ENCODE results near the gene DENND11. TPM values are rescaled to one million over a fixed set of nuclear protein-coding genes. Genes with fewer than 3 reads are reported as not detected.

Gene DENND11
- total and polyA plus RNA-seq, 3 experiments from 2014 or later: 17.3 to 27.4 (median 25.9) TPM

DNA sequence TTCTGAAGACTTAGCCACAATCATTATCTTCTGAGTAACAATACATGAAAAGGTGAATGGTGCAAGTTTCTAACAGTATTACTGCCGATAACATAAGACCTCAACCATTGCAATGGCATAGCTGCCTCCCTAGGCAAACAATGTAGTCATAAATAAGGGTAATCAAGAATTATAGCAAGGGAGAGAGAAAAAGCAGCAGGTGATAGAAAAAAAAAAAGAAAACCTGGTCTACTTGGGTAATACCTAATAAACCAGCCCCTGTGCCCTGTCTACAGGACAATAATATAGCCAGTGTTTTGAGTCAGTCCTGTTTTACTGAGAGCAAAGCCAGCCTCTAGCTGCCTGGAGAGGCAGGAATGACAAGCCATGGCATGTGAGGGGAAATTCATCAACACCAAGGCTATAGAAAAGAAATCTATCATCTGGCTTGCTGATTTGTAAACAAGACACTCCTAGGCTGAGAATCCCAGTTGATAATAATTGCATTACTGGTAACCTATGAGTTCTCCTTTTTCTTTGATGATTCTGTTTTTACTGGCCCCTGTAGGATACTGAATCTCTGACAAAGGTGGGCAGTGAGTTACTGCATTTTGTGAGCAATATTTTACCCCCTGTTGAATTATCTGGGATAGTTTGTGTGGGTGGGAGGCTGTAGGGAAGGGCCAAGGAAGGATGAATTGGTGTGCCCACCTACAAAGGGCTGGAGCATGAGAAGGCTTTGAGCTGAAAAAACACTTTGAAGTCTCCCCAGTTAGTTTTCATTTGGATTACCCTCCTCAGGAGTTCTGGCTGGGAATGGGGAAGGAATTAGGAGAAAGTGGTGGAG, 4.5 kb upstream of the DENND11 start:
- Mint-ChIP-seq H3K4me1 (peaks cover 4 to 6% (median 5%) of the 10 kb centered on the region in 3 donors), H3K36me3 (peaks cover 0 to 3% (median 0%) of the 10 kb centered on the region in 3 donors), H3K4me3 (peak overlapping the region in 1 of 7 donors; percentile 15), H3K27me3 (peaks cover 4% of the 10 kb centered on the region in 2 donors), H3K9me3 (no peaks in the 10 kb centered on the region), H3K27ac (no peak overlapping the region)
- Histone ChIP-seq H3K9me3 (ENCODE audit: low read length) (no peaks in the 10 kb centered on the region), H3K36me3 (ENCODE audit: insufficient read depth, low read length) (no peaks in the 10 kb centered on the region), H3K4me3 (ENCODE audit: low read length) (no peak overlapping the region), H3K4me1 (ENCODE audit: insufficient read depth, low read length) (peaks cover 5% of the 10 kb centered on the region), H3K27me3 (ENCODE audit: insufficient read depth, low read length, poor library complexity, severe bottlenecking) (no peaks in the 10 kb centered on the region), H3K27ac (ENCODE audit: low read depth, low read length) (no peak overlapping the region)
- ChIA-PET CTCF (interaction anchor here (1.2 to 1.4 kb wide), 2 partner anchors 31 to 52 kb away, joined by 3 to 4 read pairs; partner anchors contain the start of gene SSBP1), POLR2A (no interaction called here)
- DNase-seq: no peak

DNA sequence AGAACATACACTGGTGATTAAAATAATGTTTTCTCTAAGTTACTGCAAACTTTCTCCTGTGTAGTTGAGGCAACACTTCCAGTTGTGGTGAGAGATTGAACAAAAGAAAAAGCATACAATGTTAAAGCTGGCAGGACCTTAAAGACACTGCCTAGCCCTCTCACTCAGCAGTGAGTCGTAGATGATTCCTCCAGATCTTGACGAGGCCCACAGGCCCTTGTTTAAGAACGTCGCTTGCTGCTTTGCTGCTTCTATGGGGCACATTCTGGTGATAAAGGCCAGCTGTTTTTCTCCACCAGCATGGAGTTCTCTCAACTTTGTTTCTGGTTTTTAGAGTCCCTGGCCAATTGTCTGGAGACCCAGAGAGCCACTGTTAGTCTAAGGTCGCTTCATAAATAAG, 2.8 kb upstream of the DENND11 start:
- Mint-ChIP-seq H3K4me1 (peaks cover 18 to 23% (median 20%) of the 10 kb centered on the region in 3 donors), H3K27me3 (peaks cover 4% of the 10 kb centered on the region in 2 donors), H3K9me3 (no peaks in the 10 kb centered on the region), H3K4me3 (peak overlapping the region in 1 of 7 donors; percentile 43), H3K27ac (peak overlapping the region in 1 of 8 donors; percentile 82), H3K36me3 (peaks cover 0 to 4% (median 0%) of the 10 kb centered on the region in 3 donors)
- H3K4me1 ChIP-seq (ENCODE audit: insufficient read depth, low read length): peaks cover 17% of the 10 kb centered on the region
- H3K27me3 ChIP-seq (ENCODE audit: insufficient read depth, low read length, poor library complexity, severe bottlenecking): no peaks in the 10 kb centered on the region
- no peak overlapping the region for H3K4me3 ChIP-seq (ENCODE audit: low read length)
- H3K27ac ChIP-seq (ENCODE audit: low read depth, low read length): no peak overlapping the region
- CTCF ChIA-PET: interaction anchor here (1.3 kb wide), 1 partner anchor 29 kb away, joined by 3 read pairs; no protein-coding TSS in a partner anchor
- DNase-seq: no peak
- no peaks in the 10 kb centered on the region for H3K9me3 ChIP-seq (ENCODE audit: low read length)
- H3K36me3 ChIP-seq (ENCODE audit: insufficient read depth, low read length): no peaks in the 10 kb centered on the region
- POLR2A ChIA-PET: no interaction called here

DNA sequence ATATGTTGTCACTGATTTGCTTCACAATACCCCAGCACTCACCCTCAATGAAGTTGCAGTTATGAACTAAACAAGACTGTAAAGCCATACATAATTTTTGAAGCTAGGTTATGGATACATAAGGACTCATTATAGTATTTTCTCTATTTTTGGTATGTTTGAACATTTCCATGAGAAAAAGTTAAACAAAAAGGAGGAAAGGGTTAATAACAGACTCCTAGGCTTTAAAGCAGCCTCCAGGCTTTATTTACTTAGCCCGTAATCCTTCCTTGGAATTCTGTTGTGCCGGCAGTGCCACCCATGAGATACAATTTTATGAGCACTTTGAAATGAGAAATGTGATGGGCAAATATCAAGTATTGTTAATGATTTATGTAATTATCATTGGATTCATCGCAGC, 2.1 kb upstream of the DENND11 start:
- Mint-ChIP-seq H3K27me3 (peaks cover 4% of the 10 kb centered on the region in 2 donors), H3K4me1 (peaks cover 22 to 29% (median 27%) of the 10 kb centered on the region in 3 donors), H3K36me3 (peaks cover 0 to 4% (median 0%) of the 10 kb centered on the region in 3 donors)

GRCh38 chr7:141702892-141703291, 926 bp upstream of the DENND11 start:
- H3K27me3 Mint-ChIP-seq: peaks cover 4% of the 10 kb centered on the region in 2 donors
- peaks cover 0 to 6% (median 1%) of the 10 kb centered on the region in 3 donors for H3K36me3 Mint-ChIP-seq
- H3K27ac Mint-ChIP-seq: peak overlapping the region in 6 of 8 donors; percentile 20 to 92 (median 86)
- Histone ChIP-seq H3K4me1 (ENCODE audit: insufficient read depth, low read length) (peaks cover 33% of the 10 kb centered on the region), H3K27ac (ENCODE audit: low read depth, low read length) (peak overlapping the region; percentile 29), H3K27me3 (ENCODE audit: insufficient read depth, low read length, poor library complexity, severe bottlenecking) (no peaks in the 10 kb centered on the region), H3K36me3 (ENCODE audit: insufficient read depth, low read length) (no peaks in the 10 kb centered on the region), H3K4me3 (ENCODE audit: low read length) (no peak overlapping the region), H3K9me3 (ENCODE audit: low read length) (no peaks in the 10 kb centered on the region)
- POLR2A ChIA-PET: interaction anchor here (0.6 to 2.7 kb wide), 2 partner anchors 35 to 1578 kb away, joined by 4 to 22 read pairs; partner anchors contain the start of gene SSBP1
- peak overlapping the region in 6 of 7 donors; percentile 47 to 90 (median 80) for H3K4me3 Mint-ChIP-seq
- no peaks in the 10 kb centered on the region for H3K9me3 Mint-ChIP-seq
- CTCF ChIA-PET: interaction anchor here (1.2 to 4.1 kb wide), 2 partner anchors 35 to 48 kb away, joined by 4 to 29 read pairs; partner anchors contain the start of gene SSBP1
- no peak for DNase-seq
- H3K4me1 Mint-ChIP-seq: peaks cover 34 to 41% (median 39%) of the 10 kb centered on the region in 3 donors

More for the DNA sequence above, 2.1 kb upstream of the DENND11 start:
- Histone ChIP-seq H3K27me3 (ENCODE audit: insufficient read depth, low read length, poor library complexity, severe bottlenecking) (no peaks in the 10 kb centered on the region), H3K36me3 (ENCODE audit: insufficient read depth, low read length) (no peaks in the 10 kb centered on the region), H3K4me3 (ENCODE audit: low read length) (no peak overlapping the region), H3K27ac (ENCODE audit: low read depth, low read length) (no peak overlapping the region), H3K4me1 (ENCODE audit: insufficient read depth, low read length) (peaks cover 21% of the 10 kb centered on the region), H3K9me3 (ENCODE audit: low read length) (no peaks in the 10 kb centered on the region)
- no peaks in the 10 kb centered on the region for H3K9me3 Mint-ChIP-seq
- POLR2A ChIA-PET: no interaction called here
- DNase-seq: no peak
- CTCF ChIA-PET: interaction anchor here (1.3 kb wide), 1 partner anchor 29 kb away, joined by 3 read pairs; no protein-coding TSS in a partner anchor
- peak overlapping the region in 3 of 8 donors; percentile 37 to 82 (median 82) for H3K27ac Mint-ChIP-seq
- H3K4me3 Mint-ChIP-seq: peak overlapping the region in 1 of 7 donors; percentile 56

DNA sequence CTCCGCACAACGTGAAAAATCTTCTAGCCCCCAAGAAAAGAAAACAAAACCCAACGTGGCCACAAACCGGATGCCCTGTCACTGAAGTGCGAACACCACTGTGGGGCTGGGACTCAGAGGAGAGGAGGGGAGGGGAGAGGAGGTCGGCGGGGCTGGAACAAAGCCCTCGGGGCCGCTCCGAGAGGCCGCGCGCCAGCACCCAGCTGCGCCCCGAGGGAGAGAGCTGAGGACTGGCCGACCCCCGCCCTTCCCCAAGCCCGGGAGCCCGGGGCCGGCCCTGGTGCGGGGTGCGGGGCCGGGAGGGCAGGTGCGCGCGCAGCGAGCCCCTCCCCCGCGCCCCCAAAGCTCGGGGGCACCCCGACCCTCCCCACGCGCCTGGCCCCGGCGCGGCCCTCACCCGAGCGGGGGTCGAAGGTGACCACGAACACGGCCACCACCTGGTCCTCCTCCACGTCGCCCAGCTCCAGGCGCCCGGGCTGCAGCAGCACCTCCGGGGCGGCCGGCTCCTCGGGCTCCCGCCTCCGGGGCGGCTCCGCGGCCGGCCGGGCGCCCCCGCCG, 398 bp downstream of the DENND11 start:
- Histone ChIP-seq H3K4me3 (ENCODE audit: low read length) (peak overlapping the region; percentile 38), H3K36me3 (ENCODE audit: insufficient read depth, low read length) (no peaks in the 10 kb centered on the region), H3K27me3 (ENCODE audit: insufficient read depth, low read length, poor library complexity, severe bottlenecking) (no peaks in the 10 kb centered on the region), H3K9me3 (ENCODE audit: low read length) (no peaks in the 10 kb centered on the region), H3K27ac (ENCODE audit: low read depth, low read length) (peak overlapping the region; percentile 53), H3K4me1 (ENCODE audit: insufficient read depth, low read length) (peaks cover 34% of the 10 kb centered on the region)
- Mint-ChIP-seq H3K4me1 (peaks cover 44 to 52% (median 50%) of the 10 kb centered on the region in 3 donors), H3K9me3 (no peaks in the 10 kb centered on the region), H3K27ac (peak overlapping the region; percentile 81 to 97 (median 89)), H3K36me3 (peaks cover 0 to 13% (median 5%) of the 10 kb centered on the region in 3 donors), H3K4me3 (peak overlapping the region; percentile 87 to 93 (median 91)), H3K27me3 (peaks cover 3 to 4% of the 10 kb centered on the region in 2 donors)
- DNase-seq: peak; percentile 74 to 88 (median 83)
- CTCF ChIA-PET: interaction anchor here (0.9 to 4.1 kb wide), 4 partner anchors 8 to 47 kb away, joined by 3 to 29 read pairs (median 8); partner anchors contain the start of gene SSBP1
- POLR2A ChIA-PET: interaction anchor here (0.6 to 2.7 kb wide), 3 partner anchors 14 to 36 kb away, joined by 3 to 22 read pairs (median 4); partner anchors contain the start of gene SSBP1

DNA sequence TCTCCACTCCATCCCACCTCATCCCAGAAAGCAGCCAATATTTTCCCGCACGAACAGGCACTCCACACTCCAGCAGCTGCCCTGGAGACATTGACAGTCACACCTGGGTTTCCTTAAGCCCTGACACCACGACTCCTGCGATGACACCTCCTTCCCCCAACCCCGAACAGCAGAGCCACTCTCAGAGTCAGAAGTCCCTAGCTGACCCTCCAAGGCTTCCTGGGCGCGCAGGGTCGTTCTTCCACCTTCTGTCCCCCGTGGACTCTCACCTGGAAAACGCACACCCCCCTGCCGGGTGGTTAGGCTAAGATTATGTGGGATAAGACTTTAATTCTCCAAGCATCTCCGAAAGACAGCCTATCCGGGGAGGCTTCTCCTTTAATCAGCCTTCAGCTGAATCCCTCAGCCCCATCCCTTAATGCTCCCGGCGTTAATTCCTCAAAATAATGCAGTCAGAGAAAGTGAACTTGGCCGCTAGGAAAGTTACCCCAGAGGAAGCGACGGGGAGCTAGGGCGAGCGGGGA, 1.1 kb downstream of the DENND11 start:
- Mint-ChIP-seq H3K4me1 (peaks cover 47 to 59% (median 57%) of the 10 kb centered on the region in 3 donors), H3K27ac (peak overlapping the region in 7 of 8 donors; percentile 67 to 97 (median 84)), H3K4me3 (peak overlapping the region; percentile 87 to 93 (median 91)), H3K27me3 (peaks cover 3 to 4% of the 10 kb centered on the region in 2 donors), H3K9me3 (no peaks in the 10 kb centered on the region), H3K36me3 (peaks cover 0 to 16% (median 8%) of the 10 kb centered on the region in 3 donors)
- H3K27ac ChIP-seq (ENCODE audit: low read depth, low read length): peak overlapping the region; percentile 39
- ChIA-PET CTCF (interaction anchor here (0.9 to 4.1 kb wide), 4 partner anchors 9 to 46 kb away, joined by 3 to 29 read pairs (median 8); partner anchors contain the start of gene SSBP1), POLR2A (interaction anchor here (0.6 to 2.7 kb wide), 3 partner anchors 13 to 37 kb away, joined by 3 to 22 read pairs (median 4); partner anchors contain the start of gene SSBP1)
- H3K36me3 ChIP-seq (ENCODE audit: insufficient read depth, low read length): no peaks in the 10 kb centered on the region
- peak overlapping the region; percentile 68 for H3K4me3 ChIP-seq (ENCODE audit: low read length)
- no peaks in the 10 kb centered on the region for H3K9me3 ChIP-seq (ENCODE audit: low read length)
- peak in 2 of 5 donors; percentile 11 to 13 for DNase-seq
- peaks cover 34% of the 10 kb centered on the region for H3K4me1 ChIP-seq (ENCODE audit: insufficient read depth, low read length)
- H3K27me3 ChIP-seq (ENCODE audit: insufficient read depth, low read length, poor library complexity, severe bottlenecking): no peaks in the 10 kb centered on the region

DNA sequence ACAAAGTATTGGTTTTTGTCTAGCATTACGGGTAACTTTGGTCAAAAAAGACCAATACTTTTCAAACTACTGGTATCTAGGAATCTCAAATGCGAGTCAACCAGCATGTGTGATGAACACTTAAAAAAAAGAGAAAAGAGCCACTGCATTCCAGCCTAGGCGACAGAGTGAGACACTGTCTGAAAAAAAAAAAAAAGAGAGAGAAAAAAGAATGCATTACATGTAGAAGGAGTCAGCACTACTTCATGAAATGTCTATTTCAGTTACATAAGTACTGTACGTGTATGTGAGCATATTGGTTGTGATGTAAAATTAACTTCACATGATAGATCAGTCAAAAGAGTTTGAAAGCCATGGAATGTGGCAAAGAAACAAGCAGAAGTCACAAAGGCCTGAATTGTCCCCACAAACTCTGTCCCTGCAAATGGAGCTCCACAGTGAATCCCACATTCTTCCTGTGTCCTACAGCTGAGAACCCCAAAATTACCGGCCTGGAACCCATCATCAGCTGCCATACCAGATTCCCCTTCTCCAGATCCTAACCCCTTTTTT, 1.6 kb downstream of the DENND11 start:
- H3K27me3 ChIP-seq (ENCODE audit: insufficient read depth, low read length, poor library complexity, severe bottlenecking): no peaks in the 10 kb centered on the region
- peaks cover 3 to 4% of the 10 kb centered on the region in 2 donors for H3K27me3 Mint-ChIP-seq
- H3K27ac Mint-ChIP-seq: peak overlapping the region; percentile 4 to 97 (median 82)
- peaks cover 34% of the 10 kb centered on the region for H3K4me1 ChIP-seq (ENCODE audit: insufficient read depth, low read length)
- peak overlapping the region; percentile 68 for H3K4me3 ChIP-seq (ENCODE audit: low read length)
- POLR2A ChIA-PET: interaction anchor here (2.7 kb wide), 1 partner anchor 38 kb away, joined by 22 read pairs; the partner anchor contains the start of gene SSBP1
- peak overlapping the region; percentile 87 to 93 (median 91) for H3K4me3 Mint-ChIP-seq
- no peaks in the 10 kb centered on the region for H3K9me3 ChIP-seq (ENCODE audit: low read length)
- no peak for DNase-seq
- H3K36me3 ChIP-seq (ENCODE audit: insufficient read depth, low read length): no peaks in the 10 kb centered on the region
- no peaks in the 10 kb centered on the region for H3K9me3 Mint-ChIP-seq
- H3K36me3 Mint-ChIP-seq: peaks cover 0 to 21% (median 8%) of the 10 kb centered on the region in 3 donors
- H3K4me1 Mint-ChIP-seq: peaks cover 48 to 64% (median 62%) of the 10 kb centered on the region in 3 donors
- H3K27ac ChIP-seq (ENCODE audit: low read depth, low read length): no peak overlapping the region
- CTCF ChIA-PET: interaction anchor here (1.6 to 4.1 kb wide), 3 partner anchors 9 to 45 kb away, joined by 5 to 29 read pairs (median 10); partner anchors contain the start of gene SSBP1

Data from CD8-positive, alpha-beta memory T cell (primary cell).